Effector memory CD4-positive, alpha-beta T cell (primary cell): Measurements from ENCODE around the gene PLEKHG7.
"Not testable (repeated sequence)": the region's sequence is repeated elsewhere in the genome, so short reads cannot be mapped to it uniquely, and the experiment has no call there.

ENCODE experiments used
- DNase-seq, 3 donors: peaks; one replicate each; pipeline ENCODE4 v3.0.0-alpha.2; 2020
- H3K27ac ChIP-seq: 2 replicates; pipeline ENCODE4 v1.7.0; 2013; ENCODE audit warnings: mild to moderate bottlenecking, low read length, moderate library complexity; ENCODE audit not compliant: insufficient read depth, poor library complexity, severe bottlenecking
- H3K27me3 ChIP-seq: replicated peaks from 2 replicates; pipeline ENCODE4 v1.7.0; 2013; ENCODE audit warnings: mild to moderate bottlenecking, low read length; ENCODE audit not compliant: insufficient read depth, control insufficient read depth, poor library complexity, severe bottlenecking
- H3K36me3 ChIP-seq: 2 replicates; pipeline ENCODE4 v1.7.0; 2013; ENCODE audit warnings: mild to moderate bottlenecking, low read length, moderate library complexity; ENCODE audit not compliant: control insufficient read depth, insufficient read depth
- H3K4me1 ChIP-seq: 2 replicates; pipeline ENCODE4 v1.7.0; 2013; ENCODE audit warnings: low read length, mild to moderate bottlenecking; ENCODE audit not compliant: control insufficient read depth, insufficient read depth, poor library complexity, severe bottlenecking
- H3K4me3 ChIP-seq: 2 replicates; pipeline ENCODE4 v1.7.0; 2013; ENCODE audit warnings: low read length, low read depth, mild to moderate bottlenecking; ENCODE audit not compliant: insufficient read depth, poor library complexity, severe bottlenecking
- H3K9me3 ChIP-seq: 2 replicates; pipeline ENCODE4 v1.7.0; 2013; ENCODE audit warnings: mild to moderate bottlenecking, low read length, moderate library complexity; ENCODE audit not compliant: control insufficient read depth
- total RNA-seq, 3 donors: gene quantifications; one replicate each; lab custom pipeline; 2026; lab: John Stamatoyannopoulos, UW

The PLEKHG7 gene
- total RNA-seq = 0 to 0.35 (median 0.09) reads per million in 3 donors

GRCh38 chr12:92702754-92703679, at the start of gene PLEKHG7:
TSS of gene PLEKHG7 (plus strand) at chr12:92702989. CDS start at chr12:92706632, 3,643 bp downstream.
- Histone ChIP-seq H3K27me3 (no peaks in the 10 kb centered on the region), H3K4me1 (no peaks in the 10 kb centered on the region), H3K27ac (no peak within 1 kb of the TSS), H3K36me3 (no peaks in the 10 kb centered on the region), H3K4me3 (no peak within 1 kb of the TSS), H3K9me3 (no peaks in the 10 kb centered on the region)
- no peak for DNase-seq

GRCh38 chr12:92654256-92654655, 48.5 kb upstream of the PLEKHG7 start:
- H3K4me3 ChIP-seq, H3K4me1 ChIP-seq, DNase-seq, H3K27ac ChIP-seq, H3K27me3 ChIP-seq, H3K9me3 ChIP-seq, H3K36me3 ChIP-seq: not testable (repeated sequence)

GRCh38 chr12:92654929-92655328, 47.9 kb upstream of the PLEKHG7 start:
- Histone ChIP-seq H3K9me3 (no peaks in the 10 kb centered on the region), H3K36me3 (no peaks in the 10 kb centered on the region), H3K27me3 (no peaks in the 10 kb centered on the region), H3K4me3 (no peak overlapping the region), H3K4me1 (no peaks in the 10 kb centered on the region), H3K27ac (no peak overlapping the region)
- DNase-seq = no peak

GRCh38 chr12:92656911-92657310, 45.9 kb upstream of the PLEKHG7 start:
- H3K27ac ChIP-seq = no peak overlapping the region
- H3K36me3 ChIP-seq = no peaks in the 10 kb centered on the region
- no peak overlapping the region for H3K4me3 ChIP-seq
- H3K27me3 ChIP-seq = no peaks in the 10 kb centered on the region
- no peak for DNase-seq
- no peaks in the 10 kb centered on the region for H3K9me3 ChIP-seq
- no peaks in the 10 kb centered on the region for H3K4me1 ChIP-seq

GRCh38 chr12:92657770-92658169, 45.0 kb upstream of the PLEKHG7 start:
- Histone ChIP-seq H3K9me3 (no peaks in the 10 kb centered on the region), H3K4me1 (no peaks in the 10 kb centered on the region), H3K36me3 (no peaks in the 10 kb centered on the region), H3K27ac (no peak overlapping the region), H3K4me3 (no peak overlapping the region), H3K27me3 (no peaks in the 10 kb centered on the region)
- no peak for DNase-seq

- Histone ChIP-seq H3K9me3 (no peaks in the 10 kb centered on the region), H3K4me3 (no peak overlapping the region)
- DNase-seq = no peak
Measured at GRCh38 chr12:92658611-92659010, 44.2 kb upstream of the PLEKHG7 start.

GRCh38 chr12:92661269-92661668, 41.5 kb upstream of the PLEKHG7 start:
- no peaks in the 10 kb centered on the region for H3K27me3 ChIP-seq
- DNase-seq = no peak
- H3K27ac ChIP-seq = no peak overlapping the region
- no peaks in the 10 kb centered on the region for H3K9me3 ChIP-seq
- H3K4me1 ChIP-seq = no peaks in the 10 kb centered on the region
- H3K4me3 ChIP-seq = no peak overlapping the region
- H3K36me3 ChIP-seq = no peaks in the 10 kb centered on the region

More at GRCh38 chr12:92658611-92659010, 44.2 kb upstream of the PLEKHG7 start:
- no peaks in the 10 kb centered on the region for H3K27me3 ChIP-seq
- no peaks in the 10 kb centered on the region for H3K4me1 ChIP-seq
- no peaks in the 10 kb centered on the region for H3K36me3 ChIP-seq
- no peak overlapping the region for H3K27ac ChIP-seq

GRCh38 chr12:92665496-92665895, 37.3 kb upstream of the PLEKHG7 start:
- Histone ChIP-seq H3K4me3 (no peak overlapping the region), H3K4me1 (no peaks in the 10 kb centered on the region), H3K36me3 (no peaks in the 10 kb centered on the region), H3K27me3 (no peaks in the 10 kb centered on the region), H3K9me3 (no peaks in the 10 kb centered on the region), H3K27ac (no peak overlapping the region)
- no peak for DNase-seq

GRCh38 chr12:92668739-92669138, 34.0 kb upstream of the PLEKHG7 start:
- no peaks in the 10 kb centered on the region for H3K4me1 ChIP-seq
- no peak overlapping the region for H3K4me3 ChIP-seq
- no peaks in the 10 kb centered on the region for H3K27me3 ChIP-seq
- no peak overlapping the region for H3K27ac ChIP-seq
- H3K36me3 ChIP-seq = no peaks in the 10 kb centered on the region
- DNase-seq = no peak
- no peaks in the 10 kb centered on the region for H3K9me3 ChIP-seq

- DNase-seq, H3K9me3 ChIP-seq, H3K27ac ChIP-seq, H3K36me3 ChIP-seq, H3K4me1 ChIP-seq, H3K27me3 ChIP-seq, H3K4me3 ChIP-seq: not testable (repeated sequence)
Measured at GRCh38 chr12:92671524-92671923, 31.3 kb upstream of the PLEKHG7 start.
